ENCODE data around the gene NPAS2.

GRCh38 chr2:100852447-100852846 lies 32.5 kb downstream of the NPAS2 start:
- no peak for TF ChIP-seq CTCF (IDR thresholded peaks at IDR 0.05)
- no peak for TF ChIP-seq POLR2AphosphoS5 (IDR thresholded peaks at IDR 0.05)
- no peak for TF ChIP-seq POLR2A (IDR thresholded peaks at IDR 0.05)

All from transverse colon (tissue), 4 donors.